PFSK-1 (cell line): ENCODE results near the gene ENPP6.

ENCODE experiments used
- POLR2AphosphoS5 ChIP-seq: IDR thresholded peaks from 2 replicates; pipeline ENCODE4 v1.6.1; 2012; ENCODE audit warnings: low read depth, mild to moderate bottlenecking, control low read depth, low read length, moderate library complexity
- REST ChIP-seq, 2 experiments: IDR thresholded peaks; 2 replicates each; pipeline versions ENCODE4 v1.6.1 to v1.8.0; 2011 to 2012; ENCODE audit warnings: low read depth in 2 of 2, low read length in 2 of 2, control low read depth in 1 of 2, inconsistent platforms in 1 of 2, mild to moderate bottlenecking in 1 of 2, moderate library complexity in 1 of 2; ENCODE audit not compliant: insufficient read depth in 1 of 2
- TAF1 ChIP-seq: IDR thresholded peaks from 2 replicates; pipeline ENCODE4 v1.6.1; 2012; ENCODE audit warnings: low read length, control low read depth, borderline replicate concordance; ENCODE audit not compliant: insufficient read depth

- TF ChIP-seq TAF1: no peak
- TF ChIP-seq REST (IDR thresholded peaks at IDR 0.05; ENCODE audit: insufficient read depth in 1 of 2, low read depth in 2 of 2, low read length in 2 of 2): no peak
- TF ChIP-seq POLR2AphosphoS5: no peak
Observed at GRCh38 chr4:184080674-184081073, 137.0 kb downstream of the ENPP6 start.
